Colon (tissue), 2 donors: ENCODE results near the gene PPP1R1B.
"Not testable (repeated sequence)": the region's sequence is repeated elsewhere in the genome, so short reads cannot be mapped to it uniquely, and the experiment has no call there.

ENCODE experiments used
- FAIRE-seq: peaks from 2 replicates; lab custom pipeline; 2012; peaks lifted over from hg19 to GRCh38; lab: Jason Lieb, UNC
- donor health status: control.
- donor health status: control.

Gene PPP1R1B

DNA sequence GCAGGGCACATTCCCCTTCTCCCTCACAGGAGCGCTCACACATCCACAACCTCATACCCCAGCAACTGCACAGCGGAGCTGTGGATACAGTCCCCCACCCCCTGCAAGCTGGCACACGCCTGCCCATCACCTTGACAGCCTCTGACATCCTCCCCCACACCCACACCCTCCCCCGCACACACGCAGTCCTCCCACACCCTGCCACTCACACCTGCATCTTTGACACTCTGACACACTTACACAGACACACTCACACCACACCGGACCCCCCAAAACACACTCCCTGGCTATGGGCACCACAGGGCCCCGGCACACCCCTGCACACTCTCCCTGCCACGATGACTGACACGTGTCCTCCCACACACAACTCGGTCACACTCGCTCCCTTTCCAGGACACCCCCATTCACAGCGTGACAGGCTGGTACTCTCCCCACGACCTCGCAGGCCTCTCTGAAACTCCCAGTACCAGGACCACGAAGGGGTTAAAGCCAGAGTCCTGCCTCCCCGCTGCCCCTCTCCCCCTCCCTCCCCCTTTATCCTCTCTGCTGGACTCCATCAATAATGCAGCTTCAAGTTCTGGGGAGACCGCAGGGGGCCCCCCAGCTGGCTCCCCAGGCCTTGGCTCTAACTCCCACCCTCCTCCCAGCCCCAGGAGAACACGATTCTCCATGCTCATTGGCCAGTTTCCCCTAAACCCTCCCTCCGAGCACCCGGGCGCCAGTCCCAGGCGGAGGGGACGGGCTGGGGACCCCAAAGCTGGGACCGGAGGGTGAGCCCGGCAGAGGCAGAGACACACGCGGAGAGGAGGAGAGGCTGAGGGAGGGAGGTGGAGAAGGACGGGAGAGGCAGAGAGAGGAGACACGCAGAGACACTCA lies at the start of gene PPP1R1B:
Gene PPP1R1B (plus strand): TSS at position 782 of the 876 bp plus-strand sequence. CDS start 441 bp downstream, outside the sequence.
- FAIRE-seq: no peak

DNA sequence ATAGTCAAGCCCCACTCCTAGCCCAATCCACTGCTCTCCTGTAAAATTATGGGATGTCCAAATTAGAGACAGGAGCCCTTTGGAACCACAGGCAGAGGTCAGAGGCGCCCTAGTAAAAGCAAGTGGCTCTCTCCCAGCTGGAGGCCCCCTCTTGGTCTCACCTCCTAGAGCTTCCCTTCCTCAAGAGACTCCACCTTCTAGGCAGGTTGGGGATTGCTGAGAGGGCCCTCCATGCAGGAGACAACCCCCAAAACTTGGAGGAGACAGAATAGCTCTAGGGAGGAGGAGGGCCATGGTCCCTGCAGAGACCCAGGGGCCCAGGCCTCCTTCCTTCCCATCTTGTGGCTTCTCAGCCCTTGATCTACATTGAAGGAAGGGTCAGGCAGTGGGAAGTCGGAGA lies 48.5 kb upstream of the PPP1R1B start:
- no peak for FAIRE-seq

DNA sequence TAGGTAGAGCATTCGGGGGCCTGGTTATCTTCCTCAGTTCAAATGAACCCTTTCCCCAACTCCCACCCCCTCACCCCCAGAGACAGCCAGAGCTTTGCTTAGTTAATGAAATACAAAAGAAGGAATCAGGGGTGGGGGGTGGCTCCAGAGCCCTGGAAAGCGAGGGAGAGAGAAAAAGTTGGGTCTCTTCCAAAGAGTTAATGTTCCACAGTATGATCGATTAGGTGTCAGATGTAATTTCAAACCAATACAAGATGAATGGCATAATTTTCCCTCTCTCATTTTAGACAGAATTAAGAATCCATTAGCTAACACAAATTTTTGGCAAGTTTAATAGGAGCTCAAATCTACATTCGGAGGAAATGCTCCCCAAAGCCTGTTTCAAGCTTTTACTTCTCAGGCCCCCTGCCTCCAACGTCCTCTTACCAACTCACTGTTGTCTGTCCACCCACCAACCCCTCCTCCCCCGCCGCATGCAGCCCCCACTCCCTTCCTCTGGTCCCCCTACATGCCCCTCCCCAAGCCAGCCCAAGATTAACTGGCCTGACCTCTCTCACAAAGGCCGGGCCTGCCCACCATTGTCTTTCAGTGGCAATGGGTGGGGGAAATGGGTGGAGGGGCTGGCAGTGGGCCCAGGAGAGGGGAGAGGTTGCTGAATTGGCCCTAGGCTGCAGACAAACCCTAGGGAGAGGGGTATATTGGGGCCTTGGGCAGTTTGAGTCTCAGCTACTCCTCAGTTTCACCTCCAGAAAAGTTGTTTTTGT lies 47.3 kb upstream of the PPP1R1B start:
- FAIRE-seq: no peak

DNA sequence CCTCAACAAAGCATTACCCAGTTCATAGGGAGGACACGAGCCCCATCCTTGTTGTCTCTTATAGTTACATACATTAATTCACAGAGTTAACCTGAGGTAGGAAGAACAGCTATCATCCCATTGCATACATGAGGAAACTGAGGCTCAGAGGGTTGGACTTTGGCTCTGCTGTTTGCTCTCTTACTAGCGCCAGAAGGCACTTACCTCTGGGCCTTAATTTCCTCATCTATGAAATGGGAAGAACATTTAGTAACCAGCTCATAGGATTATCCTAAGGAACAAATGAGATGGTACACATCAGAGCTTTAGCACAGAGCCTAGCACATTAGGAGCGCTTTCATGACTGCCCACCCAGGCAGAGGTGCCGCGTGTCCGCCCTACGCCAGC lies 46.7 kb upstream of the PPP1R1B start:
- FAIRE-seq: no peak

DNA sequence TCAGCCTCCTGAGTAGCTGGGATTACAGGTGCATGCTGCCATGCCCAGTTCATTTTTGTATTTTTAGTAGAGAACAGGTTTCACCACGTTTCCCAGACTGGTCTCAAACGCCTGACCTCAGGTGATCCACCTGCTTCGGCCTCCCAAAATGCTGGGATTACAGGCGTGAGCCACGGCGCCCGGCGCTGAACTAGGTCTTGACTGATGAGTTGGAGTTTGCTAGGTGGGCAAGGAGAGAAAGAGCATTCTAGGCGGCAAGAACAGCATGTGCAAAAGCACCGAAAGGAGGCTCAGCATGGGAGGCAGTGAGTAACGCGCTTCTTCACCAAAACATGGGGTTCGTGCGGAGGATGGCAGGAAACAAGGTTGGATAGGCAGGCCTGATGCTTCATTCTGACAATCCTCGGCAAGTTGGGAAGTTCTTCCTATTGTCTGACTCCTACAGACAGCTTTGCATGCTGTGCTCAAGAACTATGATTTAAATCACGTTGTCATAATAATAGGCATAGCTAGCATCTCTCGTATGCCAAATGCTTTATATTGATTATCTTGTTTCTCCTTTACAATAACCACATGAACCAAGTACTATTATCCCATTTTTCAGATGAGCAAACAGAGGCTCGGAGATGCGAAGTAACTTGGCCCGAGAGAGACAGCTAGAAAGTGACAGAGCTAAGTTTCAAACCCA lies 45.5 kb upstream of the PPP1R1B start:
- FAIRE-seq: no peak

DNA sequence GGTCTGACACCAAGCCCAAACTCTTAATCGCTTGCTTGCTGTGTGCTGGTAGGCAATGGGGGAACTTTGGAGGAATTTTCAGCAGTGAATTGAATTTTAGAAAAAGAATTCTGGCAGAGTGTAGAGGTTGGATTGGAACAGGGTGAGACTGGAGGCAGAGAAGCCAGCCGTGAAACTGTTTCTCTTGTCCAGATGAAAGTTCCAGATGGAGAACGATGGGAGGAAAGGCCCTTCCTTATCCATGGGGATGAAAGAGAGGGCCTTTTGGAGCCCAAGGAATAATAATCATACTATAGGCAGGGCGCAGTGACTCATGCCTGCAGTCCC lies 45.0 kb upstream of the PPP1R1B start:
- no peak for FAIRE-seq

DNA sequence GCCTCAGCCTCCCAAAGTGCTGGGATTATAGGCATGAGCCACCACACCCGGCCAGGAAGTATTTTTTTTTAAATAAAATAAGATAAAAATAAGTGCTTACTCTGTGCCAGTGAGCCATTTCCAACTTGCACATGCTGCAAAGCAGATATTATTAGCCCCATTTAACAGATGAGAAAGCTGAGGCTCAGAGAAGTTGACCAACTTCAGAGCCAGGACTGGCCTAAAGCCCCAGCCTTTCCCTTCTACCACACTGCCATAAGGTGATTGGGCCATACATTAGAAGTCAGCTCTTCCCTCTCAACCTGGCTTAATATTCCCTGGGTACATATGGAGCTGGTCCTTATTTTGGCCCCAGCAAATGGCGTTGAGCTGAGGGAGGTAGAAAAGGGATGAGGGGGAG lies 44.1 kb upstream of the PPP1R1B start:
- FAIRE-seq: no peak

DNA sequence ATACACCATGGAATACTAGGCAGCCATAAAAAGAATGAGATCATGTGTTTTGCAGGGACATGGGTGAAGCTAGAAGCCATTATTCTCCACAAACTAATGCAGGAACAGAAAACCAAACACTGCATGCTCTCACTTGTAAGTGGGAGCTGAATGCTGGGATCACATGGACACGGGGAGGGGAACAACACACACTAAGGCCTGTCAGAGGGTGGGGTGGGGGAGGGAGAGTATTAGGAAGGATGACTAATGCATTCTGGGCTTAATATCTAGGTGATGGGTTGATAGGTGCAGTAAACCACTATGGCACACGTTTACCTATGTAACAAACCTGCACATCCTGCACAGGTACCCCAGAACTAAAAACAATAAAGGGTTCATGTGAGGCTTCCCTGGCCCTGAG lies 36.6 kb upstream of the PPP1R1B start:
- not testable (repeated sequence) for FAIRE-seq

DNA sequence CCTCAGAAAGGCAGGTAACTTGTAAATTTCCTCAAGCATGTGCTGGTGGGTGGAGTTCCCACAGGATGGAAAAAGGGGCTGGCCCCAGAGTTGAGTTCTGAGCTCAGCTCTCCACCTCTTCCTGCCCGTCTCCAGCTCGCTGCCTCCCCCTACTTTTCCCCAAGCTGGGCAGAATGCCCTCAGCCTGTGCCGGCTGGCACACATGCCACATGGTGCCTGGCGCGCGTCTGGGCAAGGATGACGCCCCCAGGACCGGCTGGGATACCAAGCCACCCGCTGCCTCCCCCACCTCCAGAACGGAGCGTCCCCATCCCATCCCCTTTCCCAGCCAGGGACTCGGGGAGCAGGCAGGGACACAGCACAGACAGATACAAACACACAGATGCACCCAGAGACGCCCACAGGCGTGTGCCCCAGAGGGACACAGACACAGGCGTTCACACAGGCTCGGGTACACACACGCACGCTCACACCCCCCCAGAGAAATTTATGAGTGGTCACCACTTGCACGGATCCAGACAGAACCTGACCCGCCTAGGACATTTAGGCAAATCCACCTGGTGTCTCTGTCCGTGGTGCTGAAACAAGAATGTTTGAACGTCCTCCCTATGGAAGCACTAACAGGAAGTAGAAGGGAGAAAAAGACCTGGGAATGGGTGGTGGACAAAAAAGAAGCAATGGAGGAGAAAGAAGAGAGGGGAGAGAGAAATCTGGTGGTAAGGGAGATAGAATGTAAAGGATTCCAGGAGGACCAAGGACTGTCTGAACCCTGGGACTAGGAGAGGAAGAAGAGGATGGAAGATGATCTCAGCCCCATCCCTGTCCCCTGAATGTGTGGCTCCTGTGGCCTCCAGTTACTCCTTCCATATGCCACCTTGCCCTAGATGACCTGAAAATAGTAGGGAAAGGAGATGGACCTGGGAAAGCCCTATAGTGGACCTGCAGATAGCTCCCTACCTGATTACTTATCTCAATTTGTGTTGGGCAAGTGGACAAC lies 34.5 kb upstream of the PPP1R1B start:
- FAIRE-seq: no peak

DNA sequence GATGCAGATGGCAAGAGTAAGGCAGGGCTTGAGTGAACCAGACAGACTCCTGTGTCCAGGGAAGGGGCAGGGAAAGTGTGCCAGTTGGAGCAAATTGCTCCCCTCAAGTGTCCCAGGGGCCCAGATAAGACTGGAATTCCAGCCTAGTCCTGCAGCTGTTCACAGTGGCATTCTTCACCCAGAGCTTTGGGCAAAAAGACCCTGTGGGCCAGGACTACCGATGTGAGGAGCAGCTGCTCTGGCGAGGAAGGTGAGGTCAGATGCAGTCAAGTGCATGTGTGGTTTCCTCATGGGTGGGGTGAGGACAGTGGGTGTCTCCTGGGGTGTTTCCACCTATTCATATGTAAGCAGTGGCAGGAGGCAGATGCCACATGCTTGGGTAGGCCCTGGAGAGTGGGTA lies 33.4 kb upstream of the PPP1R1B start:
- FAIRE-seq: no peak

DNA sequence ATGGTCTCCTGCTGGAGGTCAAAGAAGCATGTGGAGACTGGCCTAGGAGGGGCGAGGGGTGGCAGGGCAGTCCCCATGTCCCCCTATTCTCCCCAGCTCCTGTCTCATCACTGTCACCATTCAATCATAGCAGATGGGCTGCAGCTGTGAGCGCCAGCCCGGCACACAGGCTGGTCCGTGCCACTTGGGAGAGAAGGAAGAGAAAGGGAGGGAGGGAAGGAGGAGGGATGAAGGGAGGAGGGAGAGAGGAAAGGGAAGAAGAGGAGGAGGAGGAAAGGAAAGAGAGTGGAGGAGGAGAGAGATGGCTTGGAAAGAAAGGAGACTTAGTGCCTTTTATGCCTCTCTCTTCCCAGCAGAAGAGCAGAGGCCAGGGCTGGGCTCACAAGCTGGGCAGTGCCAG lies 31.5 kb upstream of the PPP1R1B start:
- FAIRE-seq: no peak

DNA sequence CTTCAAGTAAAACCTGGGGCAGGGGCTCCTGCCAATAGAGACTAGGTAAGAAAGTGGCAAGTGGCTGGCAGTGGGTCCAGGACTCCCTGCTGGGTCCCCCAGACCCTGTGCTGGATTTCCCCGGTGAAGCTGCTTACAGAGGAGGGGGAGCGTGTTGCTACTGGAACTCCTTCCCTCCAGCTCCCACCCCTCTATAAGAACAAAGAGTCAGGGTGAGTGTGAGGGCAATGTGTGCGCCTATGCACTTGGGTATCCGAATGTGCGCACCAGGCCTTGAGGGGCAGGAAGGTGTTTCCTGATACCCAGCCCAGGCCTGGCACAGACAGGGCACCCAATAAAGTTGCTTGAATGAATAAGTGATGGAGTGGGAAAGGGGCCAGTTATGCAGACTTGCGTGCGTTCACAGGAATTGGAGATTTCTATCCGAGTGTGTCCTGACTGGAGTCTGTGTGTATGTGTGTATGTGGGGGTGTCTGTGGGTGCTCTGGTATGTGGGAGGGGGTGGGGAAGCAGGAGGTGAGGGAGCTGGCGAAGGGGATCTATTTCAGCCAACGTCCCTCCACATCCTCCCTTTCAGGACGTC lies 30.7 kb upstream of the PPP1R1B start:
- no peak for FAIRE-seq

DNA sequence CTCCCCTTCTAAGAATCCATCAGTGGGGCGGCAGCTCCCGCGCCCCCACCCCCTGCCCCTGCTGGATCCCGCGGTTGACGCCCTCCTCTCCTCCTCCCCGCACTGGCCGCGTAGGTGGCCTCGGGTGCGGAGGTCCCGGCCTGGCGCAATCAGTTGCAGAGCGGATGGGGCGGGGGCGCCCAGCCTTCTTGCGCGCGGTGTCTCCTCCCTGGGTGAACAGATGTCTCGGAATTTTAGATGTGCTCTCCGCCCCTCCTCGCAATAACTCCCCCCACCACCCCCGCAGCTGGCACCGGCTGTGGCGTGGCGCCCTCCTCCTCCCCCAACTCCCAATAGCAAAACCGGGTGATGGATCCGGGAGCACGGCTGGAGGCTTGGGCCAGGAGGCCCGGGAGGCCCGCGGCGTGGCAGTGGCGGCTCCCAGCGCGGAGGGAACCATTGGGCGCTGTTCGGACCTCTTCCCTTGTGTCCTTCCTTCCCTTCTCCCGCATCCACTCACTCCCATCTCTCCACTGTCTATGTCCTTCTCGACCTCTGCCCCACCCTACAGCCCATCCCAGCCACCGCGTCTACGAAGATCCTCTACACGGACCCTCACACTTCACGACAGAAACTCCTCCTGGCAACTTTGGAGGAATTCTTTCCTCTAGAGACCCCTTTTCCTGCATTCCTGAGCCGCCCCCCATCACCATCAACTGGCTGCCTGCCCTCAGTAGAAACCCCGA lies 30.0 kb upstream of the PPP1R1B start:
- FAIRE-seq: no peak

DNA sequence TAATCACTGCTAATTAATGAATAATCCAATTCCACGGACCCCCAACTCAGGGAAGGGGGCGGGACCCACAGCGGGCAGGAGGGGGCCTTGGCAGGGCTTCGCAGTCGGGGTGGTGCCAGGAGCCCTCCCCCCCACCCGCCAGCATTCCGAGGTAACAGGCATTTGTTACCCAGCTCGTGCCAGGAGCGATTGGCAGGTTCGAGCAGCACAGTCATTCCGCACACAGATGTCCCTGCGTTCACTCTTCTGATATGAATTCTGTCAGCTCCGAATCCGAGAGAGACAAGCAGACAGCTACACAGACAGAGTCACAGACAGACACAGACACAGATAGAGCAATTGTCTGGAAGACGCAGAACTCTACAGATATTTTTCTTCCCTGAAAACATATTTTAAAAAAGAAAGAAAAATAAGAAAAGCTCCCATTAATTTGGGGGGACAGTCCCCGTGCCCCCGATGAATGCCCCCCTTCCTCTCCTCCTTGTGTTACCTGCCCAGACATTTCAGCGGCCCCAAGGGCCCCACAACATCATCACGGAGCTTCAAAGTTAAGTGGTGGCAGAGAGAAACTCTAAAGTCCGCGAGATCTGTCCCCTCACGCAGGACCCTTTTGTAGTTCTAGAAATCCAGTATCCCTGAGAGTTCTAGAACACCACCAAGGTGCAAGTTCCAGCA lies 29.2 kb upstream of the PPP1R1B start:
- FAIRE-seq: no peak

DNA sequence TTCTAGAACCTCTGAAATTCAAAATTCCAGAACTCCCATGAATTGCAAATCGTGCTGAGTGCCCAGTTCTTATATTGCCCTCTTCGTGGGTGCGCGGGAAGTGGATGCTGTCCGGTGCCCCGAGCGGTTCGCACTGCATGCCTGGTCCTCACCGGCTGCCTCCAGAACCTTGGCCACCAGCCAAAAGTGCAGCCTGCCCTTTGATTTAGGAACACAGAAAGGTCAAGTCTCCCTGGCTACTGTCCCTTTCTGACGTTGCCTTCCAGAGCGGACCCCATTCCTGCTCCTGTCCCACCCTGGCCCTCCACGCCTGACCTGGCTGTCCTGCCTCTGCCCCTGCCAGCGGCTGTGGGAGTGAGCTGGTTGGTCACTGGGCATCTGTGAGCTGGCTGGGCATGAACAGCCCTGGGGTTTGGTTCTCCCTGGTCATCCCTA lies 28.7 kb upstream of the PPP1R1B start:
- no peak for FAIRE-seq

DNA sequence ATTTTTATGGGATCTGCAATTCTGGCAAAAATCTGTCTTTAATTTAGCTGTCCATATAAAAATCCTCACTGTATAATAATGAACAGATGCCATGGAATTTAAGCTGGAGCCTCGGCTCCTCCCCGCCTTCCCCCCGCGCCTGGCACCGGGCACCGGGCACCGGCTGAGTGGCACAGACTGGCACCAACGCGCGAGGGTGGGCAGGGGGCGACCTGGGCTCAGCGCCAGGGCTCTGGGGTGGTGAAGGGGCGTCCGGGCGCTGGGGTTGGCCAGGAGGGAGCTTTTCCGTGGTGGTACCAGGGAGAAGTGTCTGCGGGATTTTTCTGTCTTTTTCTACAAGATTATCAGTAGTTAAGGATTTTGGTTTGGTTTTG lies 28.1 kb upstream of the PPP1R1B start:
- no peak for FAIRE-seq

DNA sequence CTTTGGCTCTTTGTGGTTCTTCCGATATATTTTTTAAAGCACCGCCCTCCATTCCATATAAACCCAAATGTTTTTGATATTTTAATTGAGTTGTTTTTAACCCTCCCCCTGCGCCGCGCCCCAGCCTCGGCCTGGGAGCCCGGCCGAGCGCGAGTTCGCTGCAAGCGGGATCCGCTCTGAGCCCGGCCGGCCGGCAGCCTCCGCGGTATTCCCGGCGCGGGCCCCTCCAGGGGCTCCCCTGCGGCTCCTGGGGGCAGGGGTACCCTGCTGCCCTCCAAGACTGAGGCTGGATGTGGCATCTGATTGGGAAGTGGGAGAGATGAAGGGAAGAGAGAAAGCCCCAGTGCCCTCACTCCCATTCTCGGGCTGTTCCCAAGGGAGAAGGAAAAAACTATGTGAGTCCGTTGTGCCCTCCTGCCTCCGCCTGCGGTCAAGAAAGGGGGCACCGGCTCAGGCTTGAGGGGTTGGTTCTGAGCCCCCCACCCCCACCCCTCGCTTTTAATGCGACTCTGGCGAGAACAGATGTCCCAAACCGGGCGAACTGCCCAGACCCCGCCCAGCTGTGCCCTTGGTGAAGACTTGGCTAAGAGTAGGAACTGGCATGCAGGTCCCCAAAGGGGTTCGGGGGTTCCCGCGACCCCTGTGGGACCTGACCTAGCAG lies 27.6 kb upstream of the PPP1R1B start:
- FAIRE-seq: no peak

DNA sequence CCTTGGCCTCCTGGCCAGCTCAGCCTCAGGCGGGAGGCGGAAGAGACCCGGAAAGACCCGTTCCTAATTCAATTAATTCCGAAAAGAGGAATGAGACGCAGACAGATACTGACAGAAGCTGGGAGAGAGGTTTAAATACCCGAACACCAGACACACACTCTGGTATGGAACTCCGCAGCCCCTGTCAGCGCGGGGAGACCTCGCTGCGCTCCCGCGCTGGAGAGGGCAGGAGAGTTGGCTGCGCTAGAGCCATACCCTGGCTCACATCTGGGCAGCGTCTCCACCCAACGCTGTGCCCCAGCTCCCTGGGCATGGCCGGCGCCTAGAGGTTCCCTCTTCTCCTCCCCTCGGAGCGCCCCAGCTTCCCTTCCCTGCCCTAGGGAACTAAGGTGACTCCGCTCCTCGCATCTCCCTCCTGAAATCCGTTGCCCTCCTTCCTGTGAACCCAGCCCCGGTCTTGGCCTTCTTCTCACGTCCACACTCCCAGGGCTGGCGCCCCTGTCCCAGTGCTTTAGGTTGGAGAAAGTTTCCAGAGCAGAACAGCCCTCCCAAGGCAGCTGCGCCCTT lies 27.0 kb upstream of the PPP1R1B start:
- FAIRE-seq: no peak

DNA sequence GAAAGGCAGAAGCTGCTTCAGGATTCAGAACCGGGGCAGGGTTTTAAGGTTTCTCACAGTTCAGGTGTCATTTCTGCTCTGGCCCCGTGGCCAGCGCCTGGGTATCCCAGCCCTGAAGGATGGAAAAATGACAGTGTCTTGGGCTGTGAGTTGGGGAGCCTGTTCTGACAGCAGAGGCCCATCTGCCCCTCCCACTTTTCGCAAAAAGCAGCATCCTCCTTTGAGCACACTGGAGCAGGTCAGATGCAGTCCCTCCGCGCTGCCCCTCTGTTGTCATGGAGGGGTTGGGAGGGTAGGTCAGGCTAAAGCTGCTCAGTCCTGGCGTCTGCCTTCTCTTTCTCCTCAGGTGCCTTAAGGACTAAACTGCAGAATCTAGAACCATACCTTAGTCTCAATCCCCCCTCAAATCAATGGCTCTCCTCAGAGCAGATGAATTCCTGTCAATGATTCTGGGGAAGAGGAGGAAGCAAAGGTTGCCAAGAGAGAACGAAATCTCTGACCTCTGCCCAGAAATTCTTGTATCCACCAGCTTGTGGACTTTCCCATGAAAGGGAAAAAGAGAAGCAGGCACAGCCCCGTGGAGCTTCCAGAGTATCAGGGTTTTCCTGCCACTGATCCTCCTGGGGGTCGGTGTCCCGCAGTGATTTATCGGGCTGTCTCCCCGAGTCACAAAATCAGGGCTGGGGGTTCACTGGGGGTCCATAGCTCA lies 26.3 kb upstream of the PPP1R1B start:
- FAIRE-seq: no peak
